DND-41 (cell line): ENCODE data around the gene RAE1.
"Not testable (repeated sequence)": the region's sequence is repeated elsewhere in the genome, so short reads cannot be mapped to it uniquely, and the experiment has no call there.

Source experiments
- ATAC-seq: fragments of 200-7000 bp; cut with Tn5 transposase; 3 replicates; pipeline ENCODE4 v1.9.1; 2021; ENCODE audit warnings: low read depth; ENCODE audit not compliant: insufficient read depth
- DNase-seq: peaks from one replicate; pipeline ENCODE4 v3.0.0-alpha.2; 2020
- H2AFZ ChIP-seq: 2 replicates; pipeline ENCODE4 v1.6.0; 2012; ENCODE audit warnings: low read depth, low read length
- H3K27ac ChIP-seq: 2 replicates; pipeline ENCODE4 v1.5.1; 2012; ENCODE audit warnings: low read length, inconsistent platforms
- H3K27me3 ChIP-seq: fragments of 200-600 bp; sonication (generic); 2 replicates; pipeline ENCODE4 v1.6.0; 2012; ENCODE audit warnings: low read length, mild to moderate bottlenecking, inconsistent platforms; ENCODE audit not compliant: insufficient read depth, poor library complexity
- H3K36me3 ChIP-seq: 2 replicates; pipeline ENCODE4 v1.5.1; 2012; ENCODE audit warnings: low read length, inconsistent platforms; ENCODE audit not compliant: insufficient read depth
- H3K4me1 ChIP-seq: 2 replicates; pipeline ENCODE4 v1.5.1; 2012; ENCODE audit warnings: mild to moderate bottlenecking, low read length; ENCODE audit not compliant: insufficient read depth
- H3K4me2 ChIP-seq: 2 replicates; pipeline ENCODE4 v1.6.0; 2012; ENCODE audit warnings: mild to moderate bottlenecking, moderate library complexity, low read length, inconsistent platforms; ENCODE audit not compliant: insufficient read depth
- H3K4me3 ChIP-seq, 2 experiments: fragments of 200-600 bp in 1 of 2; shearing (Covaris generic) in 1 of 2; 2 replicates each; pipeline ENCODE4 v1.5.1; 2012 to 2016; ENCODE audit warnings: inconsistent platforms in 2 of 2, low read length in 2 of 2, mild to moderate bottlenecking in 2 of 2, low read depth in 1 of 2, moderate library complexity in 1 of 2
- H3K79me2 ChIP-seq: 2 replicates; pipeline ENCODE4 v1.6.0; 2012; ENCODE audit warnings: low read length, inconsistent platforms; ENCODE audit not compliant: insufficient read depth
- H3K9ac ChIP-seq: 2 replicates; pipeline ENCODE4 v1.6.0; 2012; ENCODE audit warnings: low read depth, mild to moderate bottlenecking, inconsistent platforms, low read length, moderate library complexity
- H3K9me3 ChIP-seq: 2 replicates; pipeline ENCODE4 v1.5.1; 2012; ENCODE audit warnings: low read length, moderate library complexity, mild to moderate bottlenecking, inconsistent platforms; ENCODE audit not compliant: insufficient read depth, severe bottlenecking
- H4K20me1 ChIP-seq: 2 replicates; pipeline ENCODE4 v1.6.0; 2012; ENCODE audit warnings: low read length; ENCODE audit not compliant: insufficient read depth
- CTCF ChIP-seq: IDR thresholded peaks from 2 replicates; pipeline ENCODE4 v1.5.1; 2012; ENCODE audit warnings: borderline replicate concordance, low read length, moderate library complexity, mild to moderate bottlenecking; ENCODE audit not compliant: poor library complexity, severe bottlenecking; ENCODE audit errors: extremely low read depth
- EZH2 ChIP-seq: IDR thresholded peaks from 3 replicates; pipeline ENCODE4 v1.6.1; 2012; ENCODE audit warnings: borderline replicate concordance, low read depth, mild to moderate bottlenecking, moderate library complexity, low read length, inconsistent platforms; ENCODE audit not compliant: severe bottlenecking

The RAE1 gene

GRCh38 chr20:57342829-57343228 is 8.2 kb upstream of the RAE1 start:
- TF ChIP-seq CTCF, result no peak
- TF ChIP-seq EZH2, result no peak
- ATAC-seq (no peak), DNase-seq (no peak)

GRCh38 chr20:57346477-57346876 is 4.6 kb upstream of the RAE1 start:
- Histone ChIP-seq H3K79me2 (peaks cover 5% of the 10 kb centered on the region), H3K4me3 (no peak overlapping the region), H3K27me3 (peaks cover 5% of the 10 kb centered on the region), H3K4me1 (peaks cover 6% of the 10 kb centered on the region; the same call in 1 of the 2 replicates), H2AFZ (no peak overlapping the region), H3K27ac (no peak overlapping the region), H3K4me2 (no peak overlapping the region), H3K9ac (no peak overlapping the region), H3K9me3 (no peaks in the 10 kb centered on the region), H3K36me3 (no peaks in the 10 kb centered on the region; the same call in 1 of the 2 replicates), H4K20me1 (peaks cover 2% of the 10 kb centered on the region)
- no peak for TF ChIP-seq EZH2
- TF ChIP-seq CTCF, result peak; percentile 91
- ATAC-seq (peak; percentile 66), DNase-seq (peak; percentile 76)

More at GRCh38 chr20:57342829-57343228, 8.2 kb upstream of the RAE1 start:
- Histone ChIP-seq H2AFZ (no peak overlapping the region), H3K27me3 (peaks cover 12% of the 10 kb centered on the region), H3K4me2 (no peak overlapping the region), H3K79me2 (no peaks in the 10 kb centered on the region), H3K4me1 (no peaks in the 10 kb centered on the region), H3K36me3 (no peaks in the 10 kb centered on the region), H3K4me3 (no peak overlapping the region), H3K27ac (no peak overlapping the region), H4K20me1 (no peaks in the 10 kb centered on the region), H3K9me3 (no peaks in the 10 kb centered on the region), H3K9ac (no peak overlapping the region)

- Histone ChIP-seq H3K4me2 (no peak overlapping the region), H4K20me1 (peaks cover 12% of the 10 kb centered on the region), H3K9ac (no peak overlapping the region), H3K4me1 (peaks cover 14% of the 10 kb centered on the region), H3K27me3 (peaks cover 3% of the 10 kb centered on the region), H2AFZ (no peak overlapping the region), H3K36me3 (peaks cover 4% of the 10 kb centered on the region; the same call in 1 of the 2 replicates), H3K79me2 (peaks cover 14% of the 10 kb centered on the region), H3K4me3 (no peak overlapping the region), H3K9me3 (no peaks in the 10 kb centered on the region), H3K27ac (no peak overlapping the region)
- DNase-seq (no peak), ATAC-seq (no peak)
- TF ChIP-seq EZH2 (no peak), CTCF (no peak)
Measured at GRCh38 chr20:57347393-57347792, 3.7 kb upstream of the RAE1 start.

- H3K9ac ChIP-seq, H3K4me2 ChIP-seq, H2AFZ ChIP-seq, H3K4me3 ChIP-seq, DNase-seq, H3K9me3 ChIP-seq, H3K27me3 ChIP-seq, H3K27ac ChIP-seq, ATAC-seq: not testable (repeated sequence)
- peaks cover 13% of the 10 kb centered on the region for H3K36me3 ChIP-seq
- peaks cover 24% of the 10 kb centered on the region for H3K4me1 ChIP-seq
- H4K20me1 ChIP-seq, result peaks cover 21% of the 10 kb centered on the region
- H3K79me2 ChIP-seq, result peaks cover 24% of the 10 kb centered on the region
Measured at GRCh38 chr20:57348200-57348921, 2.7 kb upstream of the RAE1 start.

- H3K27me3 ChIP-seq, H3K4me3 ChIP-seq, H3K9ac ChIP-seq, H3K9me3 ChIP-seq, H3K4me2 ChIP-seq, ATAC-seq, H2AFZ ChIP-seq, H3K27ac ChIP-seq: not testable (repeated sequence)
- peak; percentile 23 for DNase-seq
- Histone ChIP-seq H3K36me3 (peaks cover 16% of the 10 kb centered on the region), H3K4me1 (peaks cover 25% of the 10 kb centered on the region), H3K79me2 (peaks cover 31% of the 10 kb centered on the region), H4K20me1 (peaks cover 27% of the 10 kb centered on the region)
Measured at GRCh38 chr20:57348922-57349574, 2.0 kb upstream of the RAE1 start.
